Measurements from ENCODE around the gene DERL3.

GRCh38 chr22:23786261-23786710 lies 52.5 kb downstream of the DERL3 start:
- TF ChIP-seq CTCF (IDR thresholded peaks at IDR 0.05) (no peak), POLR2A (IDR thresholded peaks at IDR 0.05) (no peak)

Data from heart left ventricle (tissue), 13 donors.